DMS53 (cell line): ENCODE measurements around the gene TOMM40.
"Not testable (repeated sequence)": the region's sequence is repeated elsewhere in the genome, so short reads cannot be mapped to it uniquely, and the experiment has no call there.

Experiments
- DNase-seq: peaks from one replicate; lab custom pipeline; 2025; lab: John Stamatoyannopoulos, UW

The TOMM40 gene

DNA sequence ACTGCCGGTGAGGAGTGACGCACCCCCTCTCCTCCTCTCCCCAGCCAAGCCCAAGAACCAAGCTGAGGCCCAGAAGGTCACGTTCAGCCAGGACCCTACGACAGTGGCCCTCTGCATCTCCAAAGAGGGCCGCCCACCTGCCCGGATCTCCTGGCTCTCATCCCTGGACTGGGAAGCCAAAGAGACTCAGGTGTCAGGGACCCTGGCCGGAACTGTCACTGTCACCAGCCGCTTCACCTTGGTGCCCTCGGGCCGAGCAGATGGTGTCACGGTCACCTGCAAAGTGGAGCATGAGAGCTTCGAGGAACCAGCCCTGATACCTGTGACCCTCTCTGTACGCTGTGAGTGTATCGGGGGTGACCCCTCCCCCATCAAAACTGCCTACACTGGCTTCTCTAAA is 19.2 kb upstream of the TOMM40 start:
- DNase-seq, result no peak

DNA sequence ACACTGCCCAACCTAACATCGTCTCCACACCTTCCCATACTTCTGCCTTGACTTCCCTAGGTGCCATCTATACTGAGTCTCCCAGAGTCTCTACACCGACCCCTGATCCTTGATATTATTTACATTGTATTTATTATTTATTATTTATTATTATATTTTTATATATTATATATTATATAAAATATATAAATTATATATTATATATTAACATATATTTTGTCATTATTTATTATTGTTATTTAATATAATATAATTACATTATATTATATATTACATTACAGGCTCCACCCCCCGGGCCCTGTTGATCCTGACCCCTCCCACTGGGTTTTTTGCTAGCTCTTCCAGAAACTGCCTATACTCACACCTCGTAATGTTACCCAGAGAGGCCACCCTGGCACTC is 18.4 kb upstream of the TOMM40 start:
- DNase-seq, result no peak

- DNase-seq, result no peak
Observed at GRCh38 chr19:44874317-44874716, 16.7 kb upstream of the TOMM40 start.

- no peak for DNase-seq
Observed at GRCh38 chr19:44875666-44876451, 15.2 kb upstream of the TOMM40 start.

DNA sequence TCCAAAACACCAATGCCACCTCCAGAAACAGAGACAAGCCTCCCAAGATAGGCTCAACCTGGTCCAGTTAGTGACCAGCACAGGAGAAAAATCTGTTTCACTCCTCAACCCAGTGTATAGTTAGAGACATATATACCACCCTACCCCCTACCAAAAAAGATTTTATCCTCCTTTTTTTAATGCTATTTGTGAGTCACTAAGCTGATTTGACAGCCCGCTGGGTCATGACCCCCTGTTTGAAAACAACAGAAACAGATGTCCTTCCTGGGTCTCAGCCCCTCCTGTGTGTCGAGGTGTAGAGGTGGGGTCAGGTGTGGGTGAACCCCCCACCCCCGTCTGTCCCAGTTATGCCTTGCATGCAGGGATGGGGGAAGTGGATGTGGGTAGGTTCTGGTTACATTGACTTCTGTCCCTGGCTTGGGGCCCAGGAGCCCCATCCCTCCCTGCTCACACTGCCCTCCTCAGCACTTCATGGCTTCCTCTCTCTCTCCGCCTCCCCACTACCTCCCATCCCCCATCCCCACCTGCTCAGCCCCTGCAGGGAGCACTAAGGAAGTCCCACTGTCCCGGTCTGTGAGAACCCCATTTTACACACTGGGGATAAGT is 14.0 kb upstream of the TOMM40 start:
- DNase-seq, result no peak

DNA sequence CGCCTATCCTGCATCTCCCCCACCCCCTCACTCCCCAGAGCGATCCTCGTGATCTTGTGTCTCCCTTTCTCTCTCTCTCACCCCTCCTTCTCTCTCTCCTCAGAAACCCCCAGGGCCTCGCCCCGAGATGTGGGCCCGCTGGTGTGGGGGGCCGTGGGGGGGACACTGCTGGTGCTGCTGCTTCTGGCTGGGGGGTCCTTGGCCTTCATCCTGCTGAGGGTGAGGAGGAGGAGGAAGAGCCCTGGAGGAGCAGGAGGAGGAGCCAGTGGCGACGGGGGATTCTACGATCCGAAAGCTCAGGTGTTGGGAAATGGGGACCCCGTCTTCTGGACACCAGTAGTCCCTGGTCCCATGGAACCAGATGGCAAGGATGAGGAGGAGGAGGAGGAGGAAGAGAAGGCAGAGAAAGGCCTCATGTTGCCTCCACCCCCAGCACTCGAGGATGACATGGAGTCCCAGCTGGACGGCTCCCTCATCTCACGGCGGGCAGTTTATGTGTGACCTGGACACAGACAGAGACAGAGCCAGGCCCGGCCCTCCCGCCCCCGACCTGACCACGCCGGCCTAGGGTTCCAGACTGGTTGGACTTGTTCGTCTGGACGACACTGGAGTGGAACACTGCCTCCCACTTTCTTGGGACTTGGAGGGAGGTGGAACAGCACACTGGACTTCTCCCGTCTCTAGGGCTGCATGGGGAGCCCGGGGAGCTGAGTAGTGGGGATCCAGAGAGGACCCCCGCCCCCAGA is 12.8 kb upstream of the TOMM40 start:
- DNase-seq, result no peak

DNA sequence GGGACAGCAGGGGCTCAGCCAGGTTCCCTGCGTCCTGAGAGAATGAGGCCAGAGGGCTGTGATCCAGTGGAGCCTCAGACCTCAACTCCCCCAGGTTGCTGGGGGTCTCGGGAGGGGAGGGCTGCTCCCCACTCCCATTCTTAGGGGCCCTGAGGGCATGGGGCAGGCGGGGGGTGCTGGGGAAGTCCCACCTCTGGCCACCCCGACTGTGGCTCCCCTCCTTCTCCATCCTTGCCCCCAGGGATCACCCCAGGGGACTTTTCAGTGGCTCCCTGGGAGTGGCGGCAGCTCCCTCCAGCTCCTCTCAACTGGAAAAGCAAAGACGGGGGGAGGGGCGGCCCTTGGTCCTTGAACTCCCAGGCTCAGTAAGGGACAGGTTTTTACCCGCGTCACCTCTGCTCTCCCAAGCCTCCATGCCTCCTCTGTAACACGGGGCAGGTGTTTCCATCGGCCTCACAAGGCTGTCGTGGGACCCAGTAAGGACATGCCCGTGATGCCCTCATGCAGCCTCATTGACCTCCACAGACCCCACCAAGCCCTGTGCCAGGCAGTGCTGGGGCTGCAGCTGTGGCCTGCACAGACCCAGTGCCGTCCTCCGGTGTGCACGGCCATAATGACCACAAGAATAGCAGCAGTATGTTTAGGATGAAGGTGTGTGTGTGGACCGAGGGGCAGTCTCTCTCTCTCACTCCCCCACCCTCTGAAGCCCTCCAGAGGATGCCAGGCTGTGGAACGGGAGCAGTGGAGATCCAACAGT is 11.6 kb upstream of the TOMM40 start:
- no peak for DNase-seq

- no peak for DNase-seq
Observed at GRCh38 chr19:44882063-44882462, 9.0 kb upstream of the TOMM40 start.

- DNase-seq, result not testable (repeated sequence)
Observed at GRCh38 chr19:44882619-44883397, 8.2 kb upstream of the TOMM40 start.

GRCh38 chr19:44883922-44884321 is 7.1 kb upstream of the TOMM40 start:
- DNase-seq, result no peak

DNA sequence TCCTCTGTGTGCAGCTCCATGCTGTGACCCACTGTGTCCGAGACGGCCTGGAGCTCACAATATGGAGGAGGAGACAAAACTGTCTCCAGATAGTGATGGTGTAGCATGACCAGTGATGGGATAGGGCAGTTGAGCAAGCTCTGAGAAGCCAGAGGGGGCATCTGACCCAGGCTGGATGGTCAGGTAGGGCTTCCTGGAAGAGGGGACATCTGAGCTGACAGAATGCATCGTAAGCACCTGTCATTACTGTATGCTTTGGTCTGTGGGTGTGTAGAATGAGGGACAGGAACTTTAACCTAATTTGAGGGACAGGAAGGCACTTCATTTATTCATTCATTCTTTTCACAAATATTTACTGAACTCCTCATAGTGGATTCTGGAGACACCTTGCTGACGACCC is 6.5 kb upstream of the TOMM40 start:
- DNase-seq, result no peak

GRCh38 chr19:44886141-44886540 is 4.9 kb upstream of the TOMM40 start:
- DNase-seq, result no peak

DNA sequence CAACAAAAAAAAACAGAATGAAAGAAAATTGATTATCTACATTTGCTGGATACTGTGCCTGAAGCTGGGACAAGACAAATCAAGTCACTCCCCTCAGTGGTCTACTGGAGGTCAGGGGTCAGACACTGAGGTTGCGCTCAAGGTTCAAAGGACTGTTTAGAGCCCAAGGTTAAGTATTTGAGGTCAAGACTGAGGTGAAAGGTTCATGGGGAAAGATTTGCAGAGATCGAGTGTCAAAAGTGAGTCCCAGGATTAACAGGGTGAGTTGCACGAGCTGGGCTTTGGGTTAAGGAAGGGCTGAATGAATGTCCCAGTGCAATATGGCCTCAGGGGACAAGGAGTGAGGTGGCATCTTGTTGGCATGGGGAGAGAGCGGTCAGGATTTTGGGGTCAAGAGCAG is 3.4 kb upstream of the TOMM40 start:
- DNase-seq, result no peak

GRCh38 chr19:44888335-44888734 is 2.7 kb upstream of the TOMM40 start:
- DNase-seq, result not testable (repeated sequence)

DNA sequence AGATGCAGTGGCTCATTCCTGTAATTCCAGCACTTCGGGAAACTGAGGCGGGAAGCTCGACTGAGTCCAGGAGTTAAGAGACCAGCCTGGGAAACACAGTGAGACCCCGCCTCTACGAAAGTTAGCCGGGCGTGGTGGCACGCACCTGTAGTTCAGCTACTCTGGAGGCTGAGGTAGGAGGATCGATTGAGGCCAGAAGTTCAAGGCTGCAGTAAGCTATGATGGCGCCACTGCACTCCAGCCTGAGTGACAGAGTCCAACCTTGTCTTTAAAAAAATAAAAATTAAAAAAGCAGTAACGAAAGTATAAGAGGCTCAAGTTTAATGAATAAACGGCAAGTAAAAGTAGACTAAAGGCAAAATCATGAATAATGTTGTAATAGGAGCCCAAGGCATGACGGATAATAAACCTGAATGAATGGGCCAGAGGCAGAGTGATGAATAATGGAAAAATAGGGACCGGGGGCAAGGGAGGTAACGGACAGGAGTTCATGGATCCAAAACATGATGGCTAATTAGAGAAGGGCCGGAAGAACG is 1.2 kb upstream of the TOMM40 start:
- DNase-seq, result no peak

- DNase-seq, result peak; percentile 100
Observed at GRCh38 chr19:44890366-44891015, 563 bp upstream of the TOMM40 start.

GRCh38 chr19:44892932-44893331 is 1.9 kb downstream of the TOMM40 start:
- no peak for DNase-seq

DNA sequence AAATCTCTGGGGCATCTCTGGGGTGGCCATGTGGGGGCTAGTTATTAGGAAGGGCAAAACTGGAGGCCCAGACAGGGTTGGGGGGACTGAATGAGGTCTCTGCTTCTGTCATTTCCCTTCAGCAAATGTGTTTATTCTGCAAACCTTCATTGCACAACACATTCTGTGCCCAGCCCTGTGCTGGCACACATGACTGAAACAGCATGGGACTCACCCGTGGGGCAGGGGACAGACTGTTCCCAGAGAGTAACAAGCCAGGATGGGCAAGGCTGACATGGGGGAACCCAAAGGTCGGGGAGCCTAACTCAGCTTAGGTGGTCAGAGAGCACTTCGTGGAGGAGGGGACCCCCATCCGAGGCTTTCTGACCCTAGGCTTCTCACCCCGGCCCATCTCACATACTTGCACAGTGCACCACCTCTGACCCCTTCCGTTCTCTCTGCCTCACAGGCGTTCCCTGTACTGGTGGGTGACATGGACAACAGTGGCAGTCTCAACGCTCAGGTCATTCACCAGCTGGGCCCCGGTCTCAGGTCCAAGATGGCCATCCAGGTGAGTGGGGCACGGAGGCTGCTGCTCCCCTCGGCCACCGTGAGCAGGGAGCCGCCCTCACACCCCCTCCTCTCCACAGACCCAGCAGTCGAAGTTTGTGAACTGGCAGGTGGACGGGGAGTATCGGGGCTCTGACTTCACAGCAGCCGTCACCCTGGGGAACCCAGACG is 2.4 kb downstream of the TOMM40 start:
- DNase-seq, result no peak

DNA sequence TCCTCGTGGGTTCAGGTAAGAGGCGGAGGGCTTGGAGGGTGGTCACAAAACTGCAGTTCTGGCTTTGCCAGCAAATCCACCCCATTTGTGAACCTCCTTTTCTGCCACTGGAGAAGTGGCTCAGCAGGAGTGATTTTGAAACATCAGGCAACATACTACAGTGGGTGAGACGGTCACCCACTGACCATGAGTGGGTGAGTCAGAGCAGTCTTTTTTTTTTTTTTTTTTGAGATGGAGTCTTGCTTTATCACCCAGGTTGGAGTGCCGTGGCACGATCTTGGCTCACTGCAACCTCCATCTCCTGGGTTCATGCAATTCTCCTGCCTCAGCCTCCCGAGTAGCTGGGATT is 3.0 kb downstream of the TOMM40 start:
- no peak for DNase-seq

DNA sequence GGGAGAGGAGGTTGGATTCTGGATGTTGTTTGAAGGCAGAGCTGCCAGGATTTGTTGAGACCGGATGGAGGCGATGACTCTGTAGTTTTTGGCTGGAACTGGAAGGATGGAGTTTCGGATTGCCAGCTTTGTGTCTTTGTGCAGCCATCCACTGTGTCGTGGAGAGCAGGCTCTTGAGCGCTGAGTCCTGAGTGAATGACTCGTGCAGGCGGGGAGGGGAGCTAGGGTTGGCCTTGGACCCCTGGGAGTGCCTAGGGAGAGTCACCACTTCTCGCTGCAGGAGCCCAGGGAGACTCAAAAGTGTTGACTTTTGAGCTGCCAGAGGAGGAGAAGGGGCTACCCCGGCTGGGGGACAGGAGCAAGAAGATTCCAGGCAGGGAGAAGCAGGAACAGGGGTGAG is 3.9 kb downstream of the TOMM40 start:
- DNase-seq, result no peak
